GM19438 (cell line): ENCODE data around the gene HEY2.
A peak's percentile ranks its signal among the peaks of the same experiment; 100 is the strongest.
"Not testable (repeated sequence)": the region's sequence is repeated elsewhere in the genome, so short reads cannot be mapped to it uniquely, and the experiment has no call there.

Experiments used
- ATAC-seq: cut with Tn5 transposase; IDR thresholded peaks from one replicate; pipeline ENCODE4 v1.9.1; 2021; ENCODE audit warnings: low read depth; ENCODE audit not compliant: unreplicated experiment

HEY2 gene

GRCh38 chr6:125749173-125749864 is at the start of gene HEY2:
TSS of gene HEY2 (plus strand) at chr6:125749632. CDS start at chr6:125749777, 145 bp downstream.
- ATAC-seq: peak; percentile 78

DNA sequence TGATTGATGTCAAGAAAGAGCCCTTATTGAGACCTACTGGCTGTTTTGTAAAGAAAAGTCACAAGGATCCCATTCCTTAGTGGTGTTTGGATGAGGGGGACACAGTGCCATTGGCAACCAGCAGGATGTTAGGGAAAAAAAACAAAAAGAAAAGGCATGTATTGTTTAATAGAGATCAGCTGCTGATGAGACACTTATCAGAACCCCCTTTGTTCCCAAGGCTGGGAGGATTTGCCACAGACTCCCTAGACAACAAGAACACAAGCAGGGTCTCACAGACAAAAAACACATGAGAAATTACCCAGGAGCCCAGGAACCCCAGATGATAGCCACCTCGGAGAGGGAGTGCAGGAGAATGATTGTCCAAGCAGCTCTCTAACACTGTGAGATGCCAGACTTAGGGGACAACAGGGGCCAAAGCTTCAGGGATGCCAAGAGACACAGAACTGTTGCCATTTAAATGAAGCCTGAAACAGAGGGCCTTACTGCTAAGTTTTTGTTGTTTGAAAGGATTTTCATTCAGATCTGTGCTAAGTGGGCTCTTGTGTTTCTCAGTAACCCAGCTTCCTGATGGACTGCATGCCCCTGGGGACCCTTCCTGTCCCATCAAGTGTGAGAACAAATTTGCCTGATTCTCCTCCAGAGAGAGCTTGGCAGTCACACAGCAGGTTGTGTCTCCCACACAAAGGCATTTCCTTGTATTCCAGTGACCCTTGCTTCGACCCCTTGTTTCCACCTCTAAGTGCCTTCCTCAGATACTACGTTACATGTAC is 48.7 kb upstream of the HEY2 start:
- ATAC-seq: no peak

GRCh38 chr6:125701354-125701668 is 48.1 kb upstream of the HEY2 start:
- ATAC-seq: no peak

- ATAC-seq: not testable (repeated sequence)
These were observed 45.5 kb upstream of the HEY2 start for GRCh38 chr6:125703882-125704281.

GRCh38 chr6:125707615-125708243 is 41.7 kb upstream of the HEY2 start:
- ATAC-seq: no peak

DNA sequence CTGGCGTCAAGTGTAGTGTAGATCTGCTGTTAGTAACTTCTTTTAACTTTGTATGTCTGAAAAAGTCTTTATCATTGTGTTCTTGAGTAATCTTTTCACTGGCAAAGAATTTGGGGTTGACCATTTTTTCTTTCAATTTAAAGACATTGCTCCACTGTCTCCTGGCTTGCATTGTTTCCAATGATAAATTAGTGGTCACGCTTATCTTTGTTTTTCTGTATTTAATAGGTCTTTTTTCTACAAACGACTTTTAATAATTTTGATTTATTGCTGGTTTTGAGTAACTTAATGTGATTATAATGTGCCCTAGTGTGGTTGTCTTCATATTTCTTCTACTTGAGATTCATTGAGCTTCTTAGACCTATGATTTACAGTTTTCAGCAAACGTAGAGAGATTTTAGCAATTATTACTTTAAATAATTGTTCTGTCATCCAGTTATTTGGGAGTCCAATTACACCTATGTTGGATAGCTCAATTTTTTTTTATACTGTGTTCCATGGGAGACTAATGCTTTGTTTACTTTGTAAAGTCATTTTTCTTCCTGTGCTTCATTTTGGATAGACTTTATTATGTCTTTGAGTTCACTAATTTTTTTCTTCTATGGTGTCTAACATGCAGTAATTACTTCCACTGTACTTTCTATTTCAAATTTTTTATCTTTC is 38.3 kb upstream of the HEY2 start:
- ATAC-seq: no peak

DNA sequence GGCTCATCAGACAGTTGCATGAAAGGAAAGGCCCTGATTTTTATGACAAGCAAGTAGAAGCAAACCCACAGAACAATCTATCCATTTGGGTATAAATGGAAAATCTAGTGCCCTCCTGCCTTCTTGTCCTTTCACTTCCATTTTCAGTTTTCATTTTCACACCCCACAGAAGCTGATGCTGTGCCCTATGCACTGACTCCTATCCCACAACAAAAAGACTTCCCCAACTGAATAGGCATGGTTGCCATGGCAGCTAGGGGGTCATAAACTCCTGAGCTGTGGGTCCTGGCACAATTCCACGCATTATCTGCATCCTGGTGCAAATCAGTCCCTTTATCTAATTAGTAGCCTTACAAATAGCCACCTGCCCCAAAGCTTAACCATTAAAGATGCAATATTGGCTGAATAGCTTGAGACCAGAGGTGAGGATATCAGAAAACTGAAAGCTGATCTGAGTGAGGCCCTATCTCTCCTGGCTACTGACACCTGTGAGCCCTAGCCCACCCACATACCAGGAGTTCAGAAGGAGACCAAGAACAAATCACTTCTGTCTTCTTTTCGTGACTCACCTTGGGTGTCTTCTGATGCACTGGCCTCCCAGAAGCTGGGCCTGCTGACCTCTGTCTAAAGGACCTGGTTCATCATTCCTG is 34.9 kb upstream of the HEY2 start:
- peak; percentile 50 for ATAC-seq

DNA sequence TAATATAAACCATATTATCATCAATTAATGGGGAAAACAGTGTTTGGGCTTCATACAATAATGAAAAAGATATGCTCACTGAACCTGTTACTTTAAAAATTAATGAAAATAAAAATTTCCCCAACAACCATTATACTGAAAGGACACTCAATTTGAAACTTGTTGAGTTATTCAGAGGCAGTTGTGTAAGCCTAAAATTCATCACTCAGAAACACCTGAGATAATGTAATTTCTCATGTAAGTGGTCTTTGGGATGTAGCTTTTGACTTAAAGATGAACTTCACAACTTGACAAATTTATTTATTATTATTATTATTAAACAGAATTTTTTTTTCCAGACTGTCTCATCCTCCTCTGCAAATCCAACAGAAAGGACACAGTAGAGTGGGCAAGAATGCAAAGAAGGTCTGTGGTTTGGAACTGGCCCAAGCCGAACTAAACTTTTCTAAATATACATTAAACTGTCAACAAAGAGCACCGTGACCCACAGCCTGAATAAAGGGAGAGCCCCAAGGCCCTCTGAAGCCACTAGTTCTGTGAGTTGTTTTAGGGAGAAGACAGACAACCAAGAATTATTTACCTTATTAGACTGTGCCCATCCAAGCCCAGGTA is 32.2 kb upstream of the HEY2 start:
- peak; percentile 86 for ATAC-seq

DNA sequence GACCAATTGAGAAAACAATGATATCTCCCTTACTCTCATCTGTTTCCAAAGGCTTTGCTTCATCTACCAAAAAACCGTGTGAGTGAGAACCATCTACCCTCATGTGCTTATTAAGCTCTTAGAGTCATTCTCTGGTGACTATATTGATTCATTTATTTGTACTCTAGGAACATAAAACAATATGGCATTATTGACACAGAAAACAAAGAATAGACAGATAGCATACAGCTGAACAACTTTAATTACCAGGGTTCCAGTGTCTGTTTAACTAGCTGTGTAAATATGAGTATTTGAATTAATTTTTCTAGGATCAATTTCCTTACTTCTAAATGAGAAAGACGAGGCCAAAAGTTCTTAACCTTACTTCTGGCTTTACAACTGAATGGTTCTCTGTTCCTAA is 31.3 kb upstream of the HEY2 start:
- ATAC-seq: no peak

- no peak for ATAC-seq
These were observed 26.5 kb upstream of the HEY2 start for GRCh38 chr6:125722886-125723285.

GRCh38 chr6:125727216-125727615 is 22.2 kb upstream of the HEY2 start:
- no peak for ATAC-seq

GRCh38 chr6:125728739-125729138 is 20.7 kb upstream of the HEY2 start:
- ATAC-seq: no peak

DNA sequence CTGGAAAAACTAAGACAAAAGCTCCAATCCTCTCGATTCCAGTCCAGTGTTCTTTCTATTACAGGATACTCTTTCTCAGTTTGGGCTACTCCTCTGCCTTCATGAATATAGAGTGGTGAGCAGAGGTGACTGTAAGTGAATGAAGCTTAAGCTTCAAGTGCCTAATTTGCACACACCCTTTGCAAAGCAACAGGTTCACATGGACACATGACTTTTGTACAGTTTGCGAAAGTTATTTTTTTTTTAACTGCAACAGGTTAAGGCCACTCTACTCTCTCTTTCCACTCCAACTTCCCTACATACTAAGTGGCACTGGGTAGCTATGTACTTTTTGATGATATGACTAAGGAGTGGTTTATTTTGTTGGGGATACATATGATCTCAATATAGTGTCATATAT is 19.4 kb upstream of the HEY2 start:
- no peak for ATAC-seq

GRCh38 chr6:125732398-125732797 is 17.0 kb upstream of the HEY2 start:
- no peak for ATAC-seq

DNA sequence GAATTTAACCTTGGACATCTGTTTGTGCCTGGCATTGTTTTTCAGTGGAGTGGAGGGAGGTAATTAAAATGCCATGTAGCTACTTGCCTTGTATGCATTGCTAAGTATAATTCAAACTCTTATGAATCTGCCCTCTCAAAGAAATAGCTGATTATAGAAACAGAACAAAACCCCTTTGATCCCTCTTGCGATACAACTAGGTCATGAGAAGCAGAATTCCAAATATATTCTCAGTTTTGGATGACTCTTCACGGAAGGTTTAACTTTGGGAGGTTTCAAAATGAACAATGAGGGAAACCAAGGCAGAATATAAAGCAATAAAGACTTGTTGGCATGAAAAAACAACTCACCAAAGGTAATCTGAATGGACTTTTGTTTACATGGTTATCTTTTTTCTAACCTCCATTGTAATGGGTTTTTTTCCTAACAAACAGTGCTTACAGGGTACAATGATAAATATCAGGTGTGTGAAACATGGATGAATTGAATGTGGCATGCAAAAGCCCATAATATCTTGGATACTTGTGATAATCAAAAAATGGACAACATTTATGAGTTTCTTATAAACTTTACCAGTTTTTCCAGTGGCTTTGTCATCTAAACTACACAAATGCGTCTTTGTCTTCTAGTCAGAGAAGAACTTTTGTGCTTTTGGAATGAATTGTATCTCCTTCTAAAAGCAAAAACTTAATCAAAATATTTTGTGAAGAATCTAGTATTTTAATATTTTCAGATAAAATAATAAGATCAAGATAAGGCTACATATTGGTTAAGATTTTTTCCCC is 15.7 kb upstream of the HEY2 start:
- ATAC-seq: no peak

DNA sequence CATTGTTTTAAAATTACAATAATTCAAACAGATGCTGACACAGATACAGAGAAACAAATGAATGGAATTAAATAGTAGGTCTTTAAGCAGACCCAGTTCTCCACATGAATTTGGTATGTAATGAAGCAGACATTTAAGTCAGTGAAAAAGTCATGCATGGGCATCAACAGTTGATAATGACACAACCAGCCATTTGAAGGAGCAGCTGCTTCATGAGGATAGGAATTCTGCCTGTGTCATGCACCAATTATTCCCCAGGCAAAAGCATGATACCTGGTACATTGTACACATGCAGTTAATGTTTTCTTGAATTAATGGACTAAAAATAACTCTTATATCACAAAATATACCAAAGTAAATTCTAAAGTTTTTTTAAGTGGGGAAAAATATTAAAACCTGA is 11.2 kb upstream of the HEY2 start:
- no peak for ATAC-seq

DNA sequence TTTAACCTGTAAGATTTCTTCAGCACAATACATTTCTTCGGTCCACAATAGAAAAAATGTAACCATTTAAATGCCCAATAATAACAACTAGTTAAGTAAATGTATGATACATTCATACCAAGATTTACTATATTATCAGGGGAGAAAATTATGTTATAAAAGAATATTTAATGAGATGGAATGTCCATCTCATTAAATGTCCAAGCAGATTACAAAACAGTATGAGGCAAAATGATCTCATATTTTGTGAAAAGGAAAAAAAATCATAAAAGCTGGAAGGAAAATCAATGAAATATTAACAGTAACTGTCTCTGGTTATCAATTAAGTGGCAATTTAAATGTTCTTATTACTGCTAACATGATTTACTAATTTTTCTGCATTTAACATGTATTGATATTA is 10.1 kb upstream of the HEY2 start:
- no peak for ATAC-seq

- no peak for ATAC-seq
These were observed 8.1 kb upstream of the HEY2 start for GRCh38 chr6:125741336-125741735.

DNA sequence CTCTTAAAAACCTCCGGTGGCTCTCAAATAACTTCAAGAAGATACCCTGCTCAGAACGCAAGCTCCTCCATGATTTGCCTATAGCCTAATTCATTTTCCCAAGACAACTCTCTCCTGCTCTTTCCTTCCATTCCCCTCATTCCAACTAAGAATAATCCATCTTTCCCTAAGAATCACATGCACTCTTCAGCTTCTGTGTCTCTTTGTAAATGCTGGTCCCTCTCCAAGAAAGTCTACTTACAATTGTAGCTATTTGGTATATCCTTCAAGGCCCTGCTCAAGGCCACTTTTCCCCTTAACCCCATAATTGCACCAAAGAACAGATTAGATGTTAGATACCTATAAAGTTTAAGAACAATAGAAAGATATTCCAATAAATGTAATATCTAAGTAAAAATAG is 7.4 kb upstream of the HEY2 start:
- ATAC-seq: no peak
